Measurements from ENCODE around the gene SLC9A5. TPM values are rescaled to one million over a fixed set of nuclear protein-coding genes. Genes with fewer than 3 reads are reported as not detected.

Gene SLC9A5
- total RNA-seq, 2 experiments from 2014 or later, result 5.9 to 6.1 TPM

- ChIA-PET POLR2A (no interaction called here), CTCF (interaction anchor here (0.6 to 2.9 kb wide), 3 partner anchors 35 to 195 kb away, joined by 3 to 8 read pairs (median 3); no protein-coding TSS in a partner anchor)
- DNase-seq, result no peak
- H3K4me3 Mint-ChIP-seq, result no peak overlapping the region
- no peak overlapping the region for H3K27ac Mint-ChIP-seq
- peaks cover 12% of the 10 kb centered on the region for H3K4me1 Mint-ChIP-seq (ENCODE audit: low read depth)
- H3K36me3 Mint-ChIP-seq, result no peaks in the 10 kb centered on the region
- intact Hi-C loops (cut with micrococcal nuclease), result no loop called here
- H3K27me3 Mint-ChIP-seq, result peaks cover 3% of the 10 kb centered on the region
- no peaks in the 10 kb centered on the region for H3K9me3 Mint-ChIP-seq
Measured at GRCh38 chr16:67252609-67253497, 4.1 kb downstream of the SLC9A5 start.

GRCh38 chr16:67254801-67255552, 6.2 kb downstream of the SLC9A5 start:
- intact Hi-C loops (cut with micrococcal nuclease), result no loop called here
- POLR2A ChIA-PET, result no interaction called here
- CTCF ChIA-PET, result no interaction called here
- Mint-ChIP-seq H3K27ac (no peak overlapping the region), H3K9me3 (no peaks in the 10 kb centered on the region), H3K36me3 (peaks cover 2% of the 10 kb centered on the region), H3K4me1 (ENCODE audit: low read depth) (no peaks in the 10 kb centered on the region), H3K4me3 (no peak overlapping the region), H3K27me3 (peaks cover 4% of the 10 kb centered on the region)
- DNase-seq, result no peak

- DNase-seq, result no peak
- Mint-ChIP-seq H3K4me3 (no peak overlapping the region), H3K9me3 (no peaks in the 10 kb centered on the region), H3K27ac (no peak overlapping the region), H3K4me1 (ENCODE audit: low read depth) (no peaks in the 10 kb centered on the region), H3K27me3 (peaks cover 4% of the 10 kb centered on the region), H3K36me3 (peaks cover 2% of the 10 kb centered on the region)
- ChIA-PET CTCF (no interaction called here), POLR2A (no interaction called here)
- intact Hi-C loops (cut with micrococcal nuclease), result no loop called here
Measured at GRCh38 chr16:67255553-67256221, 6.9 kb downstream of the SLC9A5 start.

GRCh38 chr16:67256701-67257230, 8.0 kb downstream of the SLC9A5 start:
- Mint-ChIP-seq H3K4me1 (ENCODE audit: low read depth) (peaks cover 3% of the 10 kb centered on the region), H3K27me3 (peaks cover 4% of the 10 kb centered on the region), H3K4me3 (no peak overlapping the region), H3K27ac (no peak overlapping the region), H3K36me3 (peaks cover 2% of the 10 kb centered on the region), H3K9me3 (no peaks in the 10 kb centered on the region)
- DNase-seq, result no peak
- intact Hi-C loops (cut with micrococcal nuclease), result no loop called here
- POLR2A ChIA-PET, result no interaction called here
- CTCF ChIA-PET, result interaction anchor here (0.9 kb wide), 1 partner anchor 156 kb away, joined by 3 read pairs; no protein-coding TSS in a partner anchor

GRCh38 chr16:67257486-67258160, 8.8 kb downstream of the SLC9A5 start:
- Mint-ChIP-seq H3K4me1 (ENCODE audit: low read depth) (peaks cover 3% of the 10 kb centered on the region), H3K27me3 (peaks cover 6% of the 10 kb centered on the region), H3K9me3 (no peaks in the 10 kb centered on the region), H3K4me3 (no peak overlapping the region), H3K36me3 (peaks cover 2% of the 10 kb centered on the region), H3K27ac (no peak overlapping the region)
- CTCF ChIA-PET, result interaction anchor here (0.9 kb wide), 1 partner anchor 156 kb away, joined by 3 read pairs; no protein-coding TSS in a partner anchor
- no peak for DNase-seq
- intact Hi-C loops (cut with micrococcal nuclease), result no loop called here
- POLR2A ChIA-PET, result no interaction called here

GRCh38 chr16:67258161-67258835, 9.5 kb downstream of the SLC9A5 start:
- ChIA-PET CTCF (interaction anchor here (1.1 kb wide), 1 partner anchor 28 kb away, joined by 3 read pairs; no protein-coding TSS in a partner anchor), POLR2A (no interaction called here)
- H3K27me3 Mint-ChIP-seq, result peaks cover 13% of the 10 kb centered on the region
- peaks cover 3% of the 10 kb centered on the region for H3K4me1 Mint-ChIP-seq (ENCODE audit: low read depth)
- intact Hi-C loops (cut with micrococcal nuclease), result no loop called here
- no peak for DNase-seq
- H3K27ac Mint-ChIP-seq, result no peak overlapping the region
- H3K9me3 Mint-ChIP-seq, result no peaks in the 10 kb centered on the region
- peaks cover 2% of the 10 kb centered on the region for H3K36me3 Mint-ChIP-seq
- H3K4me3 Mint-ChIP-seq, result no peak overlapping the region

- intact Hi-C loops (cut with micrococcal nuclease), result loop anchor here (5.0 kb wide), 1 partner anchor 138 kb away; no protein-coding TSS in a partner anchor
- Mint-ChIP-seq H3K27me3 (peaks cover 16% of the 10 kb centered on the region), H3K4me3 (no peak overlapping the region), H3K9me3 (no peaks in the 10 kb centered on the region), H3K36me3 (peaks cover 2% of the 10 kb centered on the region), H3K27ac (no peak overlapping the region), H3K4me1 (ENCODE audit: low read depth) (peaks cover 3% of the 10 kb centered on the region)
- CTCF ChIA-PET, result interaction anchor here (1.1 to 2.2 kb wide), 8 partner anchors 9 to 206 kb away, joined by 3 to 36 read pairs (median 8); partner anchors contain the start of genes FHOD1 and SLC9A5
- POLR2A ChIA-PET, result no interaction called here
- DNase-seq, result no peak
Measured at GRCh38 chr16:67259705-67260104, 10.9 kb downstream of the SLC9A5 start.

GRCh38 chr16:67260426-67261063, 11.8 kb downstream of the SLC9A5 start:
- no peak overlapping the region for H3K27ac Mint-ChIP-seq
- peaks cover 2% of the 10 kb centered on the region for H3K36me3 Mint-ChIP-seq
- H3K4me1 Mint-ChIP-seq (ENCODE audit: low read depth), result peaks cover 3% of the 10 kb centered on the region
- CTCF ChIA-PET, result interaction anchor here (0.6 to 2.2 kb wide), 36 partner anchors 8 to 575 kb away, joined by 3 to 36 read pairs (median 4); partner anchors contain the start of genes ATP6V0D1, FHOD1, PLEKHG4 and SLC9A5
- no peaks in the 10 kb centered on the region for H3K9me3 Mint-ChIP-seq
- peaks cover 16% of the 10 kb centered on the region for H3K27me3 Mint-ChIP-seq
- POLR2A ChIA-PET, result no interaction called here
- intact Hi-C loops (cut with micrococcal nuclease), result loop anchor here (5.0 kb wide), 1 partner anchor 137 kb away; no protein-coding TSS in a partner anchor
- H3K4me3 Mint-ChIP-seq, result no peak overlapping the region
- peak; percentile 55 for DNase-seq

GRCh38 chr16:67263201-67263600, 14.4 kb downstream of the SLC9A5 start:
- DNase-seq, result no peak
- intact Hi-C loops (cut with micrococcal nuclease), result loop anchor here (5.0 kb wide), 1 partner anchor 134 kb away; no protein-coding TSS in a partner anchor
- Mint-ChIP-seq H3K4me1 (ENCODE audit: low read depth) (peaks cover 3% of the 10 kb centered on the region), H3K36me3 (peaks cover 2% of the 10 kb centered on the region), H3K27ac (no peak overlapping the region), H3K4me3 (no peak overlapping the region), H3K9me3 (no peaks in the 10 kb centered on the region), H3K27me3 (peaks cover 14% of the 10 kb centered on the region)
- CTCF ChIA-PET, result interaction anchor here (1.0 to 1.9 kb wide), 2 partner anchors 165 to 169 kb away, joined by 3 to 6 read pairs; no protein-coding TSS in a partner anchor
- POLR2A ChIA-PET, result interaction anchor here (2.6 kb wide), 1 partner anchor 15 kb away, joined by 7 read pairs; no protein-coding TSS in a partner anchor

- no peak for DNase-seq
- CTCF ChIA-PET, result interaction anchor here (0.7 to 1.0 kb wide), 3 partner anchors 17 to 168 kb away, joined by 3 to 4 read pairs (median 3); no protein-coding TSS in a partner anchor
- intact Hi-C loops (cut with micrococcal nuclease), result loop anchor here (5.0 kb wide), 1 partner anchor 133 kb away; no protein-coding TSS in a partner anchor
Measured at GRCh38 chr16:67264277-67264676, 15.5 kb downstream of the SLC9A5 start.

More at GRCh38 chr16:67264277-67264676, 15.5 kb downstream of the SLC9A5 start:
- Mint-ChIP-seq H3K27ac (no peak overlapping the region), H3K36me3 (peaks cover 2% of the 10 kb centered on the region), H3K9me3 (no peaks in the 10 kb centered on the region), H3K4me1 (ENCODE audit: low read depth) (peaks cover 3% of the 10 kb centered on the region), H3K4me3 (no peak overlapping the region), H3K27me3 (peaks cover 14% of the 10 kb centered on the region)
- POLR2A ChIA-PET, result interaction anchor here (2.6 kb wide), 1 partner anchor 14 kb away, joined by 7 read pairs; no protein-coding TSS in a partner anchor

Data from activated CD4-positive, alpha-beta memory T cell treated with anti-CD3 and anti-CD28 coated beads for 36 hours (primary cell).